Ovary (tissue), 9 donors: ENCODE results near the gene ME3. TPM values are rescaled to one million over a fixed set of nuclear protein-coding genes. Genes with fewer than 3 reads are reported as not detected.
"Not testable (repeated sequence)": the region's sequence is repeated elsewhere in the genome, so short reads cannot be mapped to it uniquely, and the experiment has no call there.

Experiments
- DNase-seq, 5 donors: peaks; one replicate each; pipeline ENCODE4 v3.0.0-alpha.2; 2019 to 2020
- H3K27ac ChIP-seq, 2 donors: fragments of 200-600 bp; one replicate each; pipeline versions ENCODE4 v1.5.1 to v1.8.0; 2019 to 2022
- H3K27me3 ChIP-seq: fragments of 200-600 bp; one replicate; pipeline ENCODE4 v1.8.0; 2022
- H3K36me3 ChIP-seq: fragments of 200-600 bp; sonication (generic); one replicate; pipeline ENCODE4 v1.5.1; 2019
- H3K4me1 ChIP-seq: one replicate; pipeline ENCODE4 v1.8.1; 2013; ENCODE audit warnings: mild to moderate bottlenecking, moderate library complexity; ENCODE audit not compliant: insufficient read depth
- H3K4me3 ChIP-seq: fragments of 200-600 bp; sonication (generic); one replicate; pipeline ENCODE4 v1.5.1; 2017
- H3K9me3 ChIP-seq, 2 donors: fragments of 200-600 bp in 1 of 2; sonication (generic) in 1 of 2; one replicate each; pipeline versions ENCODE4 v1.5.1 to v1.8.1; 2013 to 2019; ENCODE audit warnings: mild to moderate bottlenecking in 1 of 2, moderate library complexity in 1 of 2
- CTCF ChIP-seq, 3 donors: fragments of 450-650 bp in 2 of 3; fragments of 200-600 bp in 1 of 3; IDR thresholded peaks; one replicate each; pipeline versions ENCODE4 v1.5.1 to v1.8.0; 2016 to 2022; ENCODE audit warnings: antibody characterized with exemption in 3 of 3, mild to moderate bottlenecking in 1 of 3
- EP300 ChIP-seq: sonication (generic); formaldehyde crosslinking; IDR thresholded peaks from one replicate; pipeline ENCODE4 v1.6.1; 2017; ENCODE audit warnings: antibody characterized with exemption
- POLR2A ChIP-seq: fragments of 450-650 bp; IDR thresholded peaks from one replicate; pipeline ENCODE4 v1.6.1; 2017; ENCODE audit warnings: antibody characterized with exemption, mild to moderate bottlenecking, moderate library complexity
- WGBS, 3 donors: extraction: QIAGEN DNeasy Blood & Tissue Kit in 1 of 3; methylation state at CpG; one replicate each; pipeline versions ENCODE4 v1.1.5 to v1.1.7; 2013 to 2017; 5-methylcytosine and 5-hydroxymethylcytosine counted together
- intact Hi-C, 4 donors: fragments of 100-400 bp; cut with DNase I; formaldehyde crosslinking; loops; one replicate each; pipeline versions ENCODE4 v1.11.0 to v1.15.1; 2022 to 2023
- polyA plus RNA-seq, 2 donors: library from polyadenylated mRNA; stranded (reverse); fragments of 200-250 nt in 1 of 2; fragments of 350-450 nt in 1 of 2; fragmentation: Illumina TruSeq in 1 of 2; extraction: RNeasy Lipid Tissue Mini Kit (QIAGEN cat#74804) in 1 of 2; gene quantifications; one replicate each; pipeline ENCODE4 v1.2.3, GENCODE V29; 2013 to 2014
- total RNA-seq, 7 donors: library from RNA; depleted of rRNA in 2 of 7; stranded (reverse); fragments of >200 nt in 2 of 7; fragmentation: NEBNext Ultra II Directional in 3 of 7; extraction: Animal tissue kit (Norgen Biotek cat#: 25700) in 3 of 7; gene quantifications; one replicate each; pipeline versions ENCODE4 v1.1.0 to v1.2.4, GENCODE V29; 2016 to 2023
- donor health status: DM: no; HTN: no; CAD: no; lungs with moderate emphysema.
- donor health status: DM: no; HTN: no; CAD: no.
- donor health status: Bipolar disorder and iron deficiency.
- donor health status: DM: yes; HTN: yes; CAD: no.
- donor health status: DM: no; HTN: no; CAD: no.
- donor health status: DM: yes; HTN: yes; CAD: no.

Gene ME3
- total and polyA plus RNA-seq, 9 donors = 25.2 to 48.6 (median 43.1) TPM

GRCh38 chr11:86418917-86419316 lies 253.5 kb downstream of the ME3 start:
- Histone ChIP-seq H3K9me3 (no peaks in the 10 kb centered on the region), H3K4me1 (peaks cover 2% of the 10 kb centered on the region), H3K4me3 (no peak overlapping the region), H3K27ac (no peak overlapping the region), H3K27me3 (no peaks in the 10 kb centered on the region), H3K36me3 (no peaks in the 10 kb centered on the region)
- DNase-seq = no peak
- no peak for TF ChIP-seq EP300
- no peak for TF ChIP-seq CTCF (IDR thresholded peaks at IDR 0.05)
- TF ChIP-seq POLR2A = no peak
- intact Hi-C loops = no loop called here
- WGBS, 3 donors = 18 to 22% (median 18%) methylated on average over 2 of the region's 2 CpGs

- no peak for TF ChIP-seq EP300
- no peaks in the 10 kb centered on the region for H3K27me3 ChIP-seq
- intact Hi-C loops = no loop called here
- H3K4me1 ChIP-seq = peaks cover 1% of the 10 kb centered on the region
- H3K36me3 ChIP-seq = no peaks in the 10 kb centered on the region
- H3K27ac ChIP-seq = no peak overlapping the region
- no peaks in the 10 kb centered on the region for H3K9me3 ChIP-seq
- no peak for DNase-seq
- no peak overlapping the region for H3K4me3 ChIP-seq
- WGBS, 3 donors = 53 to 81% (median 75%) methylated on average over 3 of the region's 3 CpGs
Measured at GRCh38 chr11:86418513-86418912, 253.9 kb downstream of the ME3 start.

- peaks cover 1% of the 10 kb centered on the region for H3K4me1 ChIP-seq
- DNase-seq = no peak
- no peak overlapping the region for H3K4me3 ChIP-seq
- 71 to 77% (median 77%) methylated on average over 3 of the region's 3 CpGs for WGBS, 3 donors
- H3K27me3 ChIP-seq = no peaks in the 10 kb centered on the region
- H3K9me3 ChIP-seq = no peaks in the 10 kb centered on the region
- intact Hi-C loops = no loop called here
- no peaks in the 10 kb centered on the region for H3K36me3 ChIP-seq
- H3K27ac ChIP-seq = no peak overlapping the region
- TF ChIP-seq EP300 = no peak
- TF ChIP-seq CTCF (IDR thresholded peaks at IDR 0.05) = no peak
- TF ChIP-seq POLR2A = no peak
Measured at GRCh38 chr11:86418106-86418505, 254.3 kb downstream of the ME3 start.

DNA sequence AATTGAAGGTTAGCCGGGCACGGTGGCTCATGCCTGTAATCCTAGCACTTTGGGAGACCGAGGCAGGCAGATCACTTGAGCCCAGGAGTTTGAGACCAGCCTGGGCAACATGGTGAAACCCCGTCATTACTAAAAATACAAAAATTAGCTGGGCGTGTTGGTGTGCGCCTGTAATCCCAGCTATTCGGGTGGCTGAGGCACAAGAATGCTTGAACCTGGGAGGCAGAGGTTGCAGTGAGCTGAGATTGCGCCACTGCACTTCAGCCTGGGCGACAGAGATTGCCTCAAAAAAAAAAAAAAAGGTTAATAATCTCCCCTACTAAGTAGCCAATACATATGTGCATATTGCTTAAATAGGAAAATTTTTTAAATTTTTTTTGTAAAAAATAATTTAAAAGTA lies 255.5 kb downstream of the ME3 start:
- H3K9me3 ChIP-seq, H3K4me1 ChIP-seq, H3K27me3 ChIP-seq, intact Hi-C loops, H3K27ac ChIP-seq, DNase-seq, H3K36me3 ChIP-seq, H3K4me3 ChIP-seq: not testable (repeated sequence)
- WGBS, 3 donors = 90 to 95% (median 92%) methylated on average over 9 of the region's 9 CpGs

DNA sequence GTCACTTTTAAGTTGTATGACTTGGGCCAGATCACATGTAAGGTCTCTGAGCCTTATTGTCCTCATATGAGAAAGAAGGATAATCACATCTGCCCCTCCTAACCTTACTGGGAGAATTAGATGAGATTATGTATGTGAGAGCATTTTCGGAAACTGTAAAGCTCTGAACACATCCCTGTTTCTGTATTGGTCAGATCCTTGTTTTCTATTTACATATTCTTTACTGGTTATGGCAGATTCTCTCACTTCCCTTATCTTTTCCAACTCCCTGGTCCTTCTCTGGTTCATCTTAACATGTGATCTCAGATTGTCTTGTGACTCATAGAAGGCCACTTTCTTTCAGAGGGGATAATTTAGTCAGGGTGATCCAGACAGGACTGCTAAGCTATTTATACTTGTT lies 255.9 kb downstream of the ME3 start:
- WGBS, 3 donors = 90 to 96% (median 93%) methylated on average over 1 of the region's 1 CpG

More for the DNA sequence above, 255.9 kb downstream of the ME3 start:
- Histone ChIP-seq H3K36me3 (no peaks in the 10 kb centered on the region), H3K4me1 (no peaks in the 10 kb centered on the region), H3K9me3 (no peaks in the 10 kb centered on the region), H3K27ac (no peak overlapping the region), H3K27me3 (no peaks in the 10 kb centered on the region), H3K4me3 (no peak overlapping the region)
- no peak for DNase-seq
- intact Hi-C loops = no loop called here
- TF ChIP-seq POLR2A = no peak
- no peak for TF ChIP-seq CTCF (IDR thresholded peaks at IDR 0.05)
- no peak for TF ChIP-seq EP300
